ENCODE data around the gene RNU6-9.

RNU6-9 gene

DNA sequence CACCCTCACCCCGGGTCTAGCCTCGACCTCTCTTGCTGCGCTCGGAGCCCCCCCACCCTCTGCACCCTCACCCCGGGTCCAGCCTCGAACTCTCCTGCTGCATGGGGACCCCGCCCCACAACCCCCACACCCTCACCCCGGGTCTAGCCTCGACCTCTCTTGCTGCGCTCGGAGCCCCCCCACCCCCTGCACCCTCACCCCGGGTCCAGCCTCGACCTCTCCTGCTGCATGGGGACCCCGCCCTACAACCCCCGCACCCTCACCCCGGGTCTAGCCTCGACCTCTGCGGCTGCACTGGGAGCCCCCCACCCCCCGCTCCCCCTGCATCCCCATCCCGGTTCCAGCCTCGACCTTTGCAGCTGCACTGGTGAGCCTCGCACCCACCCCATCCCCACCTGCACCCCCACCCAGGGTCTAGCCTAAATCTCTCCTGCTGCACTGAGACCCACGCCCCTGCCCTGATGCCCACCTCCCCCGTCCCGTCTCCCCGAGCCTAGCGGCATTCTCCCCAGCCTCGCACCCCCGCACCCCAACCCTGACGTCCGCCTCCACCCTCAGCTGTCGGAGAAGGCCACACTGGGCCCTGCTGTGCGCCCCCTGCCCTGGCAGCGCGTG is 32.0 kb upstream of the RNU6-9 start:
- in situ Hi-C loops (cut with MboI; ENCODE audit: low sequenced_read_pairs), result no loop called here

DNA sequence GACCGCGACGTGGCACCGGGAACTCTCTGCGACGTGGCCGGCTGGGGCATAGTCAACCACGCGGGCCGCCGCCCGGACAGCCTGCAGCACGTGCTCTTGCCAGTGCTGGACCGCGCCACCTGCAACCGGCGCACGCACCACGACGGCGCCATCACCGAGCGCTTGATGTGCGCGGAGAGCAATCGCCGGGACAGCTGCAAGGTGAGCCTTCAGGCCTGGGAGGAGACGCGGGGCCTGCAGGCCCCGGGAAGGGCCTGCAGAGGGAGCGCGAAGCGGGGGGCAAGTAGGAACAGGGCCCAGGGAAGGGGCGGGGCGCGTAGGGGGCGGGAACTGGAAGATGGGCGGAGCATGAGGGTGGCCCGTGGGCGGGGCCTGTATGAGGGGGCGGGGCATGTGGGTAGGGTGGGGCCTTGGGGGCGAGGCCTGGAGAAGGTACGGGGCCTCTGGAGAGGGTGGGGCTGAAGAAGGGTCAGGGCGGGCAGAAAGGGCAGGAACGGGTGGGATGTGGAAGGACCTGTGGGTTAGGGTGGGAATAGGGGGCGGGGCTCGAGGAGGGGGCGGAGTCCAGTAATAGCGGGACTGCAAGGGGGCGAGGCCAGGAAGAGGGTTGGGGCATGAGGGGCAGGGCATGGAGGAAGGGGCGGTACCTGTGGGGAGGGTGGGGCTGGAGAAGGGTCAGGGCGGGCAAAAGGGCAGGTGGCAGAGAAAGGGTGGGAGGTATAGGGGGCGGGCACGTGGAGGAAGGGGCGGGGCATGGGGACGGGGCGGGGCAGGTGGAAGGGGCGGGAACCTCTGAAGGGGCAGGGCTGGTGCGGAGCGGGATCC is 31.3 kb upstream of the RNU6-9 start:
- in situ Hi-C loops (cut with MboI; ENCODE audit: low sequenced_read_pairs), result no loop called here

DNA sequence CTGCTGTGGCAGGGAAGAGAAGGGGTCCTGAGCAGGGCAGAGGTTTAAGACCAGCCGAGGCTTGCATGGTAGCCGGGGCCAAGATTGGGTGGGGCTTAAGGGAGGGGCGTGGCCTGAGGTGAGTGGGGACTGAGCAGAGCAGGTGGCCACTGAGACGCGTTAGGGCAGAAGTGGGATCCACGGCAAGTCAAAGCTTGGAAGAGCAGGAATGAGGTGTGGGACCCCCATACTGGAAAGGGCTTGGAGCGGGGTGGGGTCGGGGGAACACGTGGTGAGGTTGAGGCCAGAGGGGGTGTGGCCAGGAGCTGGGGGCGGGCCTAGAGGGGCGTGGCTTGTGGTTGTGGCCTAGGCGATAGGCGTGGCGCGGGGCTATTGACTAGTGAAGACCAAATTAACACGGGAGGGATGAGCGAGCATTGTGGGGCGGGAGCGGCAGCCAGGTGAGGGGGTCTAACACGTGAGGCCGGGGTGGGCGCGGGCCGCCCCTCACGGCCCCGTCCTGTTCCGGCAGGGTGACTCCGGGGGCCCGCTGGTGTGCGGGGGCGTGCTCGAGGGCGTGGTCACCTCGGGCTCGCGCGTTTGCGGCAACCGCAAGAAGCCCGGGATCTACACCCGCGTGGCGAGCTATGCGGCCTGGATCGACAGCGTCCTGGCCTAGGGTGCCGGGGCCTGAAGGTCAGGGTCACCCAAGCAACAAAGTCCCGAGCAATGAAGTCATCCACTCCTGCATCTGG is 30.5 kb upstream of the RNU6-9 start:
- in situ Hi-C loops (cut with MboI; ENCODE audit: low sequenced_read_pairs), result no loop called here

DNA sequence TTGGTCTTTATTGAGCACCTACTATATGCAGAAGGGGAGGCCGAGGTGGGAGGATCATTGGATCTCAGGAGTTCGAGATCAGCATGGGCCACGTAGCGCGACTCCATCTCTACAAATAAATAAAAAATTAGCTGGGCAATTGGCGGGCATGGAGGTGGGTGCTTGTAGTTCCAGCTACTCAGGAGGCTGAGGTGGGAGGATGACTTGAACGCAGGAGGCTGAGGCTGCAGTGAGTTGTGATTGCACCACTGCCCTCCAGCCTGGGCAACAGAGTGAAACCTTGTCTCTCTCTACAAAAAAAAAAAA is 30.0 kb upstream of the RNU6-9 start:
- in situ Hi-C loops (cut with MboI; ENCODE audit: low sequenced_read_pairs), result no loop called here

GRCh38 chr19:866769-867300 is 26.4 kb upstream of the RNU6-9 start:
- in situ Hi-C loops (cut with MboI; ENCODE audit: low sequenced_read_pairs), result no loop called here

- in situ Hi-C loops (cut with MboI; ENCODE audit: low sequenced_read_pairs), result no loop called here
Measured at GRCh38 chr19:867301-867793, 25.9 kb upstream of the RNU6-9 start.

DNA sequence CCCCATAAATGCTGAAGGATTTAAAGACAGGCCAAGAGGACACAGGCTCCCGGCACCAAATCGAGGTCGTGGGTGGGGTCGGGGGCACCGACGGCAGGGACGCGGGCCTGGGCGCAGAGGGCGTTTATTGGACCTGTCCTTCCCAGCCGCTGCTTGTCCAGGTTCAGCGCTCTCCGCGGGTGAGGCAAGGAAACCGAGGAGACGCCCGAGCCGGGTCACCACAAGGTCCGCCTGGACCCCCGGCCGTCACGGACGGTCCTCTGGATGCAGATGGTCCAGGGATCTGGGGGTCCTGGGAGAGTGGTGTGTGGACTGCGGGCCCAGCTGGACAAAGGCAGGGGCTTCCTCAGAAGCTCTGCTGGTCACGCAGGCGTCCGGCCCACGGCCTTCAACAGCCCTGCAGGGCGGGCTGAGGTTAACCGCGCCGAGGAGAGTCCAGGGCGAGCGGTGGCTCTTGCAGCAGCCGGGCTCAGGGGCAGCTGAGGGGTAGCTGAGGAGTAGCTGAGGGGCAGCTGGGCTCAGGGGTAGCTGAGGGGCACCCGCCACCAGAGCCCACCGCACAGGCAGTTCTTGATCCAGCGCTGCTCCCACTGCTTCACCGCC is 25.3 kb upstream of the RNU6-9 start:
- in situ Hi-C loops (cut with MboI; ENCODE audit: low sequenced_read_pairs), result no loop called here

DNA sequence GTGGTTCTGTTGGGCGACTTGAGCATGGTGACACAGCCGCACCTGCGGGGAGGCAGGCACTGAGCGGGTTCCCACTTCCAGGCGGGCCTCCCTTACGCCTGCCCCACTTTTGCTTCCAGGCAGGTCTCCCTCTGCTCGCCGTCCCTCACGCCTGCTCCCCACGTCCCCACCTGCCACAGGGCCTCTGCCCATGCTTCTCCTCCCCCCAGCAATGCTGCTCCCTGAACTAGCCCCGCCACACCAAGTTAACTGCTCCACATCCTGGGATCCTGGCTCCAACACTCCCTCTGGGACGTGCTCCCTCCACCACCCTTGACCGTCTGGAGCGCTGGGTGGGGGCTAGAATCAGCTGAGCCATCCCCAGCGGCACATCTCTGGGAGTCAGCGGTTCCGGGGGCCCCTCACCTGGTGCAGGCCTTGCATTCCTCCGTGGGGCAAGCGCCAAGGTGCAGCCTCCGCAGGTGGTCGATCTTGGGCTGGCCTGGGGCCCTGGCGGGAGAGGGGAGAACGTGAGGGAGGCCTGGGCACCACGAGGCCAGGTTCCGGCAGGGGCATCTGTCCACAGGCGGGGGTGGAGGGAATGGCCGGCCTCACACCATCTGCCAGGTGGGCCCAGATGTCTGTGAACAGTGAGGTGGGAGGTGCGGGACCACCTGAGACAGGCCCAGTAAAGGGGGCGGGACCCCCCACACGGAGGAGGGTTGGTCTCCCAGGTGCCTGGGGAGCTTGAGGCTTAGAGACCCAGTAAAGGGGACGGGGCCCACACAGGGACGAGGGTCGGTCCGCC is 24.6 kb upstream of the RNU6-9 start:
- in situ Hi-C loops (cut with MboI; ENCODE audit: low sequenced_read_pairs), result no loop called here

DNA sequence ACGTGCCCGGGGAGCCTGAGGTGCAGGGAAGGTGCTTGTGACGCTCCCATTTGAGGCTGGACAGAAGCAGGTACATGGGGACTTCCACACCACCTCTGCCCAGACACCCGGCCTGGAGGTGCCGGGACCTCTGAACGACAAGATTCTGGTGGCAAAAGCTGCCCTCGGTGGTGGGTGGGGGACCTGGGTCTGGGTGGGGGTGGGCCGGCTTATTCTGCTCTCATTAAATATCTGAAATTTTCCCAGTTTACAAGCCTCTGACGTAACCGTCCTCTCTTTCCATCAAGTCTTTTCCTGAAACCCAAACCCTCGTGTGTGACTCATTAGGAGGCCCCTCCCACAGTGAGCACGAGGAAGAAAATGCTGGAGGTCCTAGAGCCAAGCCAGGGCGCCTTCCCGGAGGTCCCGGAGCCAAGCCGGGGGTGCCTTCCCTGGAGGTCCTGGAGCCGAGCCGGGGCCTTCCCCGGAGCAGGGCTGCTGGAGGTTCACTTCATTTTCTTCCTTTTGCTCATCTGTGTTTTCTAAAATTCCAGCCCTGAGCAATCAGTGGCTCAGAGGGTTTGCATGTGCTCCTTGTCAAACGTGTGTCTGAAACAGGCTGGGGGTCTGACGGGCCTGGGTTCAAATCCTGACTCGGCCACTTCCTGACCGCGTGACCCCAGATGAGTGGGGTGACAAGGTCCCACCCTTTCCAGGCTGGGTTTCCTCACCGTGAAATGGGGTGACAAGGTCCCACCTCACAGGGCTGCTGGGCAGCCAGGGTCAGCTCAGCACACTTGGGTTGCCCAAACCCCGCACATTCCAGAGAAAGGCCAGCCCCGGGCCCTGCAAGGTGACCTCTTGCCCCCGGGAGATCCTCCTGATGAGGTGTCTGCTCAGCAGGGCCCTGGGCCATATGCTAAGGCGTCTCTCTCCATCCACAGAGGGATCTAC is 23.8 kb upstream of the RNU6-9 start:
- in situ Hi-C loops (cut with MboI; ENCODE audit: low sequenced_read_pairs), result no loop called here

DNA sequence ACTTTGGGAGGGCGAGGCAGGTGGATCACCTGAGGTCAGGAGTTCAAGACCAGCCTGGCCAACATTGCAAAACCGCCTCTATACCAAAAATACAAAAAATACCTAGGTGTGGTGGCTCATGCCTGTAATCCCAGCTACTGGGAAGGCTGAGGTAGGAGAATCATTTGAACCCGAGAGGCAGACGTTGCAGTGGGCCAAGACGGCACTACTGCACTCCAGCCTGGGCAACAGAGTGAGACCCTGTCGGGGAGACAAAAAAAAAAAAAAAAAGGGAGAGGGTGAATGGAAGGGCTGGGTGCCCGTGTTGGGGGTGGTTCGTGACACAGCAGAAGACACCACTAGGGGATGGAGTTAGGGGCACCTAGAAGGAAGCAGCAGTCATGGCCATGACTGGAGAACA is 23.0 kb upstream of the RNU6-9 start:
- in situ Hi-C loops (cut with MboI; ENCODE audit: low sequenced_read_pairs), result no loop called here

- in situ Hi-C loops (cut with MboI; ENCODE audit: low sequenced_read_pairs), result no loop called here
Measured at GRCh38 chr19:870963-871401, 22.3 kb upstream of the RNU6-9 start.

- in situ Hi-C loops (cut with MboI; ENCODE audit: low sequenced_read_pairs), result no loop called here
Measured at GRCh38 chr19:871446-872265, 21.6 kb upstream of the RNU6-9 start.

GRCh38 chr19:872266-872951 is 20.9 kb upstream of the RNU6-9 start:
- in situ Hi-C loops (cut with MboI; ENCODE audit: low sequenced_read_pairs), result no loop called here

DNA sequence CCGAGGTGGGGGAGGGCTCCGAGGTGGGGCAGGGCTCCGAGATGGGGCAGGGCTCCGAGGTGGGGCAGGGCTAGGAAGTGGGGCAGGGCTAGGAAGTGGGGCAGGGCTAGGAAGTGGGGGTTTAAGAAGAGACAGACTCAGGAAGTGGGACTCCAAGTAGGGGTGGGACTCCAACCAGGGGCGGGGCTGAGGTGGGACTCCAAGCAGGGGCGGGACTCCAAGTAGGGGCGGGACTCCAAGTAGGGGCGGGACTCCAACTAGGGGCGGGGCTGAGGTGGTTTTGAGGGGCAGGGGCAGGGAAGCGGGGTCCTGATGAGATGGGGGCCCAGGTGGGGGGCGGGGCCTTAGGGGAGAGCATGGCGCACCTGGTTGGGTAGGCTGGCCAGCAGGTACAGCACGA is 20.2 kb upstream of the RNU6-9 start:
- in situ Hi-C loops (cut with MboI; ENCODE audit: low sequenced_read_pairs), result no loop called here

DNA sequence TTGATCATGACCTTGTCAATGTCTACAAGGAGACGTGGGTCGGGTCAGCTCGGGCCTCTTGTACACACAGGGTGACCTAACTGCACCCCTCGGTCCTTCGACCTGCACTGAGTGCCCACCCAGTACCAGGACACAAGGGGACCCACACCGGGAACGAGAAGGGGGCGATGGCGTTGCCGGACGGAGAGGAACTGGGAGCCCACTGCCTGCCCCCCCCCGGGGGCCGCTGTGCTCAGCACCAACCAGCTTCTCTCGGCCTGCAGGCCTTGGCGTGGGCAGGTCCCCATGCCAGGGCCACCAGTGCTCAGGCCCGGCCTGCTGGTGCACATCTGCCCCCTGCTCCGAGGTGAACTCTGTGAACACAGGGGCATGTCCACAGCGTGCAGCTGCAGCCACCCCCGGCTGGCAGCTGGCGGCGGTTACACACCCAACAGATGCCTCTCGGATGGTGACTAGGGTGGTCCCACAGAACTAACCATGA is 19.7 kb upstream of the RNU6-9 start:
- in situ Hi-C loops (cut with MboI; ENCODE audit: low sequenced_read_pairs), result no loop called here

- in situ Hi-C loops (cut with MboI; ENCODE audit: low sequenced_read_pairs), result no loop called here
Measured at GRCh38 chr19:875265-875879, 17.9 kb upstream of the RNU6-9 start.

- in situ Hi-C loops (cut with MboI; ENCODE audit: low sequenced_read_pairs), result no loop called here
Measured at GRCh38 chr19:876089-876488, 17.2 kb upstream of the RNU6-9 start.

Measured in HL-60/S4 treated with retinoic acid at 250 ng/mL for 4 days and 3 days (cell line).